Endothelial cell of umbilical vein (primary cell): ENCODE results near the gene SLC14A1. TPM values are rescaled to one million over a fixed set of nuclear protein-coding genes. Genes with fewer than 3 reads are reported as not detected.

Source experiments
- BruUV-seq: library from RNA; stranded (reverse); fragments of 400-500 nt; replicated peaks from 2 replicates; lab custom pipeline; 2021; lab: Mats Ljungman, UMichigan
- CTCF ChIA-PET: fragments of 300-600, 350-600 bp; sonication (Branson Sonifier 250); formaldehyde crosslinking; loops from one replicate; lab custom pipeline; 2021; ENCODE audit warnings: antibody characterized with exemption, inconsistent platforms; lab: Charles Lee
- POLR2A ChIA-PET: fragments of 300-600, 350-600 bp; sonication (Branson Sonifier 250); formaldehyde crosslinking; loops from one replicate; lab custom pipeline; 2021; ENCODE audit warnings: antibody characterized with exemption, inconsistent platforms; lab: Charles Lee
- DNase-seq: peaks from one replicate; pipeline ENCODE4 v3.0.0-alpha.2; 2011; ENCODE audit warnings: low read depth, low spot score
- FAIRE-seq: peaks from 2 replicates; lab custom pipeline; 2011; peaks lifted over from hg19 to GRCh38; lab: Jason Lieb, UNC
- H2AFZ ChIP-seq: 2 replicates; pipeline ENCODE4 v1.6.0; 2012; ENCODE audit warnings: low read depth, low read length, control low read depth, inconsistent platforms
- H3K27ac ChIP-seq: 2 replicates; pipeline ENCODE4 v1.5.1; 2011; ENCODE audit warnings: low read depth, mild to moderate bottlenecking, control low read depth, low read length, moderate library complexity; ENCODE audit not compliant: insufficient read depth
- H3K27me3 ChIP-seq, 2 experiments: 2 replicates each; pipeline versions ENCODE4 v1.6.0 to v1.6.1; 2011; ENCODE audit warnings: low read length in 2 of 2, mixed read lengths in 1 of 2; ENCODE audit not compliant: control insufficient read depth in 2 of 2, insufficient read depth in 2 of 2
- H3K36me3 ChIP-seq, 2 experiments: 2 replicates in 1 of 2; 3 replicates in 1 of 2; pipeline ENCODE4 v1.5.1; 2011; ENCODE audit warnings: low read length in 2 of 2, mild to moderate bottlenecking in 1 of 2, moderate library complexity in 1 of 2; ENCODE audit not compliant: control insufficient read depth in 2 of 2, insufficient read depth in 2 of 2; ENCODE audit errors: extremely low read depth in 1 of 2
- H3K4me1 ChIP-seq: 3 replicates; pipeline ENCODE4 v1.5.1; 2011; ENCODE audit warnings: mild to moderate bottlenecking, low read length; ENCODE audit not compliant: control insufficient read depth, insufficient read depth; ENCODE audit errors: extremely low read depth
- H3K4me2 ChIP-seq: 2 replicates; pipeline ENCODE4 v1.6.1; 2011; ENCODE audit warnings: low read length, control low read depth, mixed read lengths; ENCODE audit not compliant: insufficient read depth
- H3K4me3 ChIP-seq, 3 experiments: fragments of 200-600 bp in 1 of 3; sonication (generic), shearing (Covaris generic) in 1 of 3; replicated peaks in 1 of 3; 2 replicates each; pipeline ENCODE4 v1.5.1; 2011 to 2016; ENCODE audit warnings: control low read depth in 3 of 3, low read length in 3 of 3, mild to moderate bottlenecking in 2 of 3, inconsistent platforms in 1 of 3, low read depth in 1 of 3, moderate library complexity in 1 of 3; ENCODE audit not compliant: insufficient read depth in 1 of 3
- H3K79me2 ChIP-seq: 2 replicates; pipeline ENCODE4 v1.6.0; 2012; ENCODE audit warnings: low read length, inconsistent platforms; ENCODE audit not compliant: control insufficient read depth, insufficient read depth
- H3K9ac ChIP-seq: replicated peaks from 2 replicates; pipeline ENCODE3; 2011; ENCODE audit warnings: low read length, control low read depth; ENCODE audit not compliant: insufficient read depth; ENCODE audit errors: extremely low read depth
- H3K9me1 ChIP-seq: replicated peaks from 3 replicates; pipeline ENCODE4 v1.6.0; 2011; ENCODE audit warnings: mild to moderate bottlenecking, low read length; ENCODE audit not compliant: control insufficient read depth, insufficient read depth; ENCODE audit errors: extremely low read depth
- H3K9me3 ChIP-seq: replicated peaks from 2 replicates; pipeline ENCODE4 v1.5.1; 2012; ENCODE audit warnings: low read length, inconsistent platforms; ENCODE audit not compliant: control insufficient read depth, insufficient read depth
- H4K20me1 ChIP-seq: replicated peaks from 2 replicates; pipeline ENCODE3; 2011; ENCODE audit warnings: mild to moderate bottlenecking, low read length; ENCODE audit not compliant: control insufficient read depth, insufficient read depth; ENCODE audit errors: extremely low read depth
- CTCF ChIP-seq, 2 donors: IDR thresholded peaks; 1 replicate in 1 of 2; 2 replicates in 1 of 2; pipeline ENCODE4 v1.5.1; 2011; ENCODE audit warnings: low read length in 2 of 2, mild to moderate bottlenecking in 2 of 2, moderate library complexity in 2 of 2, control low read depth in 1 of 2, inconsistent platforms in 1 of 2, low read depth in 1 of 2; ENCODE audit not compliant: insufficient read depth in 1 of 2; ENCODE audit errors: extremely low read depth in 1 of 2
- EZH2 ChIP-seq: IDR thresholded peaks from 2 replicates; pipeline ENCODE4 v1.6.1; 2012; ENCODE audit warnings: borderline replicate concordance, low read depth, mild to moderate bottlenecking, moderate library complexity, low read length, inconsistent platforms; ENCODE audit not compliant: severe bottlenecking
- FOS ChIP-seq: IDR thresholded peaks from 2 replicates; pipeline ENCODE4 v1.6.1; 2011; ENCODE audit warnings: mild to moderate bottlenecking, low read length, moderate library complexity, borderline replicate concordance; ENCODE audit not compliant: insufficient read depth
- GATA2 ChIP-seq: IDR thresholded peaks from 2 replicates; pipeline ENCODE4 v1.7.0; 2011; ENCODE audit warnings: low read depth, mild to moderate bottlenecking, moderate library complexity, mixed read lengths, low read length; ENCODE audit not compliant: insufficient read length, insufficient read depth
- JUN ChIP-seq: IDR thresholded peaks from 2 replicates; pipeline ENCODE4 v1.6.1; 2011; ENCODE audit warnings: borderline replicate concordance, low read depth; ENCODE audit not compliant: insufficient read length, insufficient read depth
- MAX ChIP-seq: IDR thresholded peaks from 2 replicates; pipeline ENCODE4 v1.6.1; 2011; ENCODE audit not compliant: insufficient read depth, insufficient read length
- MYC ChIP-seq: IDR thresholded peaks from one replicate; pipeline ENCODE4 v1.6.1; 2011; ENCODE audit warnings: mild to moderate bottlenecking, low read depth, low read length
- POLR2A ChIP-seq: IDR thresholded peaks from 2 replicates; pipeline ENCODE4 v1.6.1; 2012; ENCODE audit warnings: low read depth, mild to moderate bottlenecking, control low read depth, low read length
- POLR2AphosphoS5 ChIP-seq: IDR thresholded peaks from 2 replicates; pipeline ENCODE4 v1.6.1; 2012; ENCODE audit warnings: low read depth, mild to moderate bottlenecking, control low read depth, low read length, moderate library complexity; ENCODE audit not compliant: insufficient read depth
- dilution Hi-C: fragments of 300-500 bp; cut with MboI; formaldehyde crosslinking; loops from one replicate; pipeline ENCODE4 v1.15.0; 2019; ENCODE audit warnings: low sequenced_read_pairs; ENCODE audit not compliant: extremely low pct_ligation_motif_present
- intact Hi-C: fragments of 100-400 bp; cut with micrococcal nuclease; formaldehyde crosslinking; loops from one replicate; pipeline ENCODE4 v1.10.0; 2022
- polyA plus RNA-seq, 4 experiments: library from polyadenylated mRNA; depleted of rRNA in 3 of 4; stranded (reverse) in 3 of 4; unstranded in 1 of 4; fragments of >200 nt; gene quantifications; 2 replicates each; pipeline versions ENCODE4 v1.2.1 to v1.2.3, GENCODE V29; 2011 to 2012; ENCODE audit warnings: missing spikeins in 1 of 4
- total RNA-seq: library from RNA; stranded (reverse); gene quantifications from 2 replicates; pipeline ENCODE4 v1.2.3, GENCODE V29; 2021

SLC14A1 gene
- total and polyA plus RNA-seq, 2 donors (not counting 3 experiments of a cell fraction or from before 2014, with no cell fraction given) = not detected

GRCh38 chr18:45715212-45715780 lies 8.7 kb upstream of the SLC14A1 start:
- Histone ChIP-seq H2AFZ (no peak overlapping the region), H3K4me2 (no peak overlapping the region), H3K27me3 (peaks cover 12 to 22% of the 10 kb centered on the region in 2 experiments), H4K20me1 (no peaks in the 10 kb centered on the region), H3K4me3 (no peak overlapping the region), H3K4me1 (no peaks in the 10 kb centered on the region), H3K36me3 (no peaks in the 10 kb centered on the region), H3K9me3 (no peaks in the 10 kb centered on the region), H3K79me2 (no peaks in the 10 kb centered on the region), H3K9ac (no peak overlapping the region), H3K9me1 (no peaks in the 10 kb centered on the region), H3K27ac (no peak overlapping the region)
- CTCF ChIA-PET = no interaction called here
- POLR2A ChIA-PET = no interaction called here
- DNase-seq = no peak
- intact Hi-C loops = no loop called here
- TF ChIP-seq GATA2 = no peak
- no peak for TF ChIP-seq FOS
- TF ChIP-seq CTCF (IDR thresholded peaks at IDR 0.05; ENCODE audit: extremely low read depth in 1 of 2, insufficient read depth in 1 of 2, low read depth in 1 of 2, low read length in 2 of 2) = no peak
- no peak for TF ChIP-seq POLR2A
- TF ChIP-seq MYC = no peak
- no peak for TF ChIP-seq MAX
- TF ChIP-seq EZH2 = no peak
- TF ChIP-seq POLR2AphosphoS5 = no peak
- TF ChIP-seq JUN = no peak
- FAIRE-seq = no peak
- BruUV-seq = no TSS peak
- dilution Hi-C loops = no loop called here
